OCI-LY1 (cell line): ENCODE data around the gene IMMP2L.

Experiments used
- CTCF ChIP-seq: fragments of 200-600 bp; sonication (generic), shearing (Covaris generic); IDR thresholded peaks from 2 replicates; pipeline ENCODE4 v1.5.1; 2017; ENCODE audit warnings: mild to moderate bottlenecking, antibody characterized with exemption, low read length, moderate library complexity, mixed read lengths
- EZH2 ChIP-seq: fragments of 200-600 bp; sonication (generic), shearing (Covaris generic); IDR thresholded peaks from 2 replicates; pipeline ENCODE4 v1.8.0; 2017; ENCODE audit warnings: borderline replicate concordance, mixed run types, mild to moderate bottlenecking, antibody characterized with exemption, low read length, moderate library complexity, mixed read lengths

- TF ChIP-seq CTCF, result no peak
- no peak for TF ChIP-seq EZH2
Observed at GRCh38 chr7:110871856-110872255, 690.4 kb downstream of the IMMP2L start.
